HepG2 (cell line): ENCODE measurements around the gene STN1. TPM values are rescaled to one million over a fixed set of nuclear protein-coding genes. Genes with fewer than 3 reads are reported as not detected.
A peak's percentile ranks its signal among the peaks of the same experiment; 100 is the strongest.

ENCODE experiments used
- CTCF ChIP-seq: sonication (generic); formaldehyde crosslinking; IDR thresholded peaks from 2 replicates; pipeline ENCODE4 v1.5.0; 2020; ENCODE audit warnings: mild to moderate bottlenecking, missing genetic modification reagents, moderate library complexity
- FIP1L1 ChIP-seq: fragments of 200-400 bp; formaldehyde crosslinking; IDR thresholded peaks from 2 replicates; pipeline ENCODE4 v1.6.1; 2018; ENCODE audit warnings: low read depth, mild to moderate bottlenecking, low read length, moderate library complexity, borderline replicate concordance; ENCODE audit not compliant: insufficient read depth
- FOXK1 ChIP-seq: sonication (generic); formaldehyde crosslinking; IDR thresholded peaks from 2 replicates; pipeline ENCODE4 v1.4.0; 2020; ENCODE audit warnings: low read depth, missing genetic modification reagents, borderline replicate concordance
- GMEB1 ChIP-seq: sonication (generic); formaldehyde crosslinking; IDR thresholded peaks from 2 replicates; pipeline ENCODE4 v1.5.1; 2020; ENCODE audit warnings: missing genetic modification reagents, mild to moderate bottlenecking, borderline replicate concordance
- HMGXB3 ChIP-seq: sonication (generic); formaldehyde crosslinking; IDR thresholded peaks from 2 replicates; pipeline ENCODE4 v1.4.0; 2020; ENCODE audit warnings: missing genetic modification reagents, borderline replicate concordance
- MXD3 ChIP-seq: IDR thresholded peaks from 2 replicates; pipeline ENCODE4 v1.6.1; 2016; ENCODE audit warnings: mild to moderate bottlenecking, missing biosample characterization, missing genetic modification reagents
- MYC ChIP-seq: sonication (generic); formaldehyde crosslinking; IDR thresholded peaks from 2 replicates; pipeline ENCODE4 v1.9.0; 2021; ENCODE audit warnings: missing genetic modification reagents, borderline replicate concordance
- PITX1 ChIP-seq: sonication (generic); formaldehyde crosslinking; IDR thresholded peaks from 2 replicates; pipeline ENCODE4 v1.5.1; 2020; ENCODE audit warnings: mild to moderate bottlenecking, missing genetic modification reagents
- SMYD3 ChIP-seq: sonication (generic); formaldehyde crosslinking; IDR thresholded peaks from 2 replicates; pipeline ENCODE4 v1.8.1; 2023; ENCODE audit warnings: mild to moderate bottlenecking, missing genetic modification reagents
- TP53 ChIP-seq: sonication (generic); formaldehyde crosslinking; conservative IDR thresholded peaks from 2 replicates; pipeline ENCODE4 v1.4.0; 2020; ENCODE audit warnings: missing genetic modification reagents
- ZIK1 ChIP-seq: sonication (generic); formaldehyde crosslinking; IDR thresholded peaks from 2 replicates; pipeline ENCODE4 v1.5.0; 2020; ENCODE audit warnings: mild to moderate bottlenecking, low read depth, missing genetic modification reagents, borderline replicate concordance
- ZNF274 ChIP-seq: sonication (generic); formaldehyde crosslinking; IDR thresholded peaks from 2 replicates; pipeline ENCODE4 v1.5.1; 2020; ENCODE audit warnings: mild to moderate bottlenecking, missing genetic modification reagents
- ZNF329 ChIP-seq: sonication (generic); formaldehyde crosslinking; IDR thresholded peaks from 2 replicates; pipeline ENCODE4 v1.9.0; 2021; ENCODE audit warnings: low read depth, mild to moderate bottlenecking, missing genetic modification reagents
- ZNF33B ChIP-seq: sonication (generic); formaldehyde crosslinking; IDR thresholded peaks from 2 replicates; pipeline ENCODE4 v1.5.1; 2020; ENCODE audit warnings: mild to moderate bottlenecking, missing genetic modification reagents
- ZNF501 ChIP-seq: sonication (generic); formaldehyde crosslinking; IDR thresholded peaks from 2 replicates; pipeline ENCODE4 v1.5.1; 2020; ENCODE audit warnings: mild to moderate bottlenecking, moderate library complexity, missing genetic modification reagents
- polyA plus RNA-seq, 8 experiments: library from polyadenylated mRNA; depleted of rRNA in 3 of 8; stranded (reverse) in 7 of 8; unstranded in 1 of 8; fragments of >200 nt; fragmentation: Illumina TruSeq in 4 of 8; extraction: Trizol in 4 of 8; gene quantifications; 2 replicates each; pipeline versions ENCODE4 v1.2.1 to v1.2.3, GENCODE V29; 2011 to 2016; ENCODE audit warnings: low read depth in 4 of 8, missing spikeins in 1 of 8, mixed read lengths in 1 of 8; ENCODE audit not compliant: insufficient read depth in 1 of 8
- total RNA-seq, 5 experiments: library from RNA; depleted of rRNA; stranded (reverse); fragments of >200 nt; fragmentation: Illumina TruSeq; extraction: Trizol; gene quantifications; 2 replicates each; pipeline ENCODE4 v1.2.3, GENCODE V29; 2016; ENCODE audit warnings: low read depth in 1 of 5
- TF ChIP-seq, protein P1 (sequence below): sonication (generic); formaldehyde crosslinking; IDR thresholded peaks from 2 replicates; pipeline ENCODE4 v1.4.0; 2020; ENCODE audit warnings: missing genetic modification reagents, mild to moderate bottlenecking, borderline replicate concordance

Gene STN1
- total and polyA plus RNA-seq, 2 of the 13 experiments (the other 11 are each of a cell fraction or from before 2014, with no cell fraction given), result 17.6 to 22.7 TPM

DNA sequence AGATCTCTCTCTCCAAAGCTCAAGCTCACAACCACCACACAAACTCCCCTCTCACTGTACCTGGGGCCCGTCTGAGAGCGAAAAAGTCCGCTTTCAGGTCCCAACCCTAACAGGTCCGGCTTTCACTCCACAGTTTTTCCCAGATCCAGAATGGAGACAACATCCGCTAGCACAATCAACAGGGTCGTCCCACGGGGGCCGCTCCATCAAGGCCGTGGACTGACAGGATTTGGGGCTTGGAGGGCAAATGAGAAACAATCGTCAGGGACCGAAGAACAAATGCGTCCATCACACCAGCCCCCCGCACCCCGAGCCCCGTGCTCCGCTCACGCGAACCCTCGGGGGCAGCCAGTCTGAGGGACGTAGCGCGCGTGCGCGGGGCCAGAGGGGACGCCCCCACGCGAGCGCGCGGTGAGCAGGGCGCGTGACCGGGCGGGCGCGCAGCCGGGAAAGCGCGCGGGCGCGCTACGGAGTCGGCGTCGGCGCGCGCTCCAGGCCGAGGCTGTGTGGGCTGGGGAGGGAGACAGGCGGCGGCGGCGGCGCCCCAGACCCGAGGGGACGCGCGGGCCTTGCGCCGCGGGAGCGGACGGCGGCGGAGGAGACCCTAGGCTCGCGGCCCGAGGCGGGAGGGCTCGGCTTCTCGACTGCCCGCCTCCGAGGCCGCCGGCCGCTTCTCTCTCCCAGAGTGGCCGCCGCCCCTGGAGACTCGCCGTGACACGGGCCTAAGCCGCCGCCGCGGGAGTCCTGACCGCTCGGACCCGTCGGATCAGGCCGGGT lies 48.9 kb upstream of the STN1 start, which contains the start of gene SLK (continued):
- TF ChIP-seq GMEB1 (CRISPR knock-in tag) (peak; percentile 58; the same call in 1 of the 2 replicates), FIP1L1 (no peak), ZNF501 (peak; percentile 69; the same call in 1 of the 2 replicates), CTCF (CRISPR knock-in tag) (no peak), FOXK1 (CRISPR knock-in tag) (peak; percentile 12; the same call in 1 of the 2 replicates), TP53 (no peak), MYC (peak; percentile 54; the same call in 1 of the 2 replicates), ZNF33B (CRISPR knock-in tag) (0 out of 2 replicates have a peak, but pooled peaks have one; percentile 36), PITX1 (CRISPR knock-in tag) (no peak), ZNF274 (no peak), ZNF329 (peak; percentile 55; the same call in 1 of the 2 replicates), MXD3 (CRISPR knock-in tag) (no peak), HMGXB3 (CRISPR knock-in tag) (no peak), SMYD3 (no peak), ZIK1 (CRISPR knock-in tag) (no peak)
- TF ChIP-seq, protein P1, sequence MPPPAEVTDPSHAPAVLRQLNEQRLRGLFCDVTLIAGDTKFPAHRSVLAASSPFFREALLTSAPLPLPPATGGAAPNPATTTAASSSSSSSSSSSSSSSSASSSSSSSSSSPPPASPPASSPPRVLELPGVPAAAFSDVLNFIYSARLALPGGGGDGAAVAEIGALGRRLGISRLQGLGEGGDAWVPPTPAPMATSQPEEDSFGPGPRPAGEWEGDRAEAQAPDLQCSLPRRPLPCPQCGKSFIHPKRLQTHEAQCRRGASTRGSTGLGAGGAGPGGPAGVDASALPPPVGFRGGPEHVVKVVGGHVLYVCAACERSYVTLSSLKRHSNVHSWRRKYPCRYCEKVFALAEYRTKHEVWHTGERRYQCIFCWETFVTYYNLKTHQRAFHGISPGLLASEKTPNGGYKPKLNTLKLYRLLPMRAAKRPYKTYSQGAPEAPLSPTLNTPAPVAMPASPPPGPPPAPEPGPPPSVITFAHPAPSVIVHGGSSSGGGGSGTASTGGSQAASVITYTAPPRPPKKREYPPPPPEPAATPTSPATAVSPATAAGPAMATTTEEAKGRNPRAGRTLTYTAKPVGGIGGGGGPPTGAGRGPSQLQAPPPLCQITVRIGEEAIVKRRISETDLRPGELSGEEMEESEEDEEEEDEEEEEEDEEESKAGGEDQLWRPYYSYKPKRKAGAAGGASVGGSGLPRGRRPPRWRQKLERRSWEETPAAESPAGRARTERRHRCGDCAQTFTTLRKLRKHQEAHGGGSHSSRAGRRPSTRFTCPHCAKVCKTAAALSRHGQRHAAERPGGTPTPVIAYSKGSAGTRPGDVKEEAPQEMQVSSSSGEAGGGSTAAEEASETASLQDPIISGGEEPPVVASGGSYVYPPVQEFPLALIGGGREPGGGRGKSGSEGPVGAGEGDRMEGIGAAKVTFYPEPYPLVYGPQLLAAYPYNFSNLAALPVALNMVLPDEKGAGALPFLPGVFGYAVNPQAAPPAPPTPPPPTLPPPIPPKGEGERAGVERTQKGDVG (CRISPR knock-in tag), result no peak
